Glutamatergic neuron (in vitro differentiated cells): ENCODE measurements around the gene AGK. TPM values are rescaled to one million over a fixed set of nuclear protein-coding genes. Genes with fewer than 3 reads are reported as not detected.

ENCODE experiments used
- DNase-seq: peaks from one replicate; pipeline ENCODE4 v3.0.0; 2022
- H3K27ac Mint-ChIP-seq: one replicate; pipeline ENCODE4 v1.8.0; 2020; ENCODE audit warnings: mild to moderate bottlenecking, mixed read lengths, inconsistent platforms; ENCODE audit not compliant: unreplicated experiment
- H3K27me3 Mint-ChIP-seq: one replicate; pipeline ENCODE4 v1.8.0; 2020; ENCODE audit warnings: mild to moderate bottlenecking, moderate library complexity, mixed read lengths, inconsistent platforms; ENCODE audit not compliant: unreplicated experiment
- H3K36me3 Mint-ChIP-seq: one replicate; pipeline ENCODE4 v1.8.0; 2020; ENCODE audit warnings: mild to moderate bottlenecking, mixed read lengths, inconsistent platforms; ENCODE audit not compliant: unreplicated experiment
- H3K4me1 Mint-ChIP-seq: one replicate; pipeline ENCODE4 v1.8.0; 2020; ENCODE audit warnings: mild to moderate bottlenecking, low read depth, mixed read lengths, inconsistent platforms; ENCODE audit not compliant: unreplicated experiment
- H3K4me3 Mint-ChIP-seq: one replicate; pipeline ENCODE4 v1.8.0; 2020; ENCODE audit warnings: mild to moderate bottlenecking, mixed read lengths, inconsistent platforms; ENCODE audit not compliant: unreplicated experiment
- H3K9me3 Mint-ChIP-seq: one replicate; pipeline ENCODE4 v1.8.0; 2020; ENCODE audit warnings: mild to moderate bottlenecking, moderate library complexity, mixed read lengths, inconsistent platforms; ENCODE audit not compliant: unreplicated experiment
- CTCF ChIP-seq: fragments of 200-600 bp; sonication (generic); IDR thresholded peaks from one replicate; pipeline ENCODE4 v1.5.0; 2021; ENCODE audit not compliant: partially characterized antibody, unreplicated experiment
- total RNA-seq: library from RNA; stranded (reverse); fragmentation: NEBNext Ultra II Directional; extraction: Animal tissue kit (Norgen Biotek cat#: 25700); gene quantifications from one replicate; pipeline ENCODE4 v1.2.1, GENCODE V29; 2021; ENCODE audit not compliant: unreplicated experiment

Gene AGK
- total RNA-seq, 1 donor from 2014 or later = 26.1 TPM

DNA sequence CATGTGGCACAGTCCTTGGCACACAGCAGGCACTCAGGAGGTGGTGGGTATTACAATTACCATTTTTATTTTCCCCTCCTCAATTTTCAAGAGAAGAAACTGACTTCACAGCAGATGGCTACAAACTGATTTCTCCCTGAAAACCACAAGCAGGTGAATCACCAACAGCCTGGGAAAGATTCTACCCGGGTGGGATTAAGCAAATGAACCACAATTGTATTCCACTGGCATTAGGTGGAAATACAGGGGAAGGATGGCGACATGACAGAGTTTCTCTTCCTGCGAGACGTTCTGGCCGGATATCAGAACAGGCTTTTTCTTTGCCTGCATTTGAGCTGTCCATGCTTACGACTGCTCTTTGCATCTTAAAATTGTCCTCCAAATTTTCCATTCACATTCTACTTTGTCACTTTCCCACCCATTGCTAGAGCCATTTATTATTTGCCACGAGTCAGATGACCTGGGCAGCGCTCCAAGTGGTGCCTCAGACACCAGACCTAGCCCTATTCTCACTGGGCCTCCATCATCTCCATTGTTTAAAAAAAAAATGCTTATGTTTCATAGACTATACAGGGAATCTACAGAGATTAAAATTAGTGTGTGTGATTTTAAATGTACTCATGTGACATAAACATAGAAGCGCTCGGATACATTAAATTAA, 146.1 kb downstream of the AGK start:
- H3K36me3 Mint-ChIP-seq = no peaks in the 10 kb centered on the region

GRCh38 chr7:141698247-141699015, 147.2 kb downstream of the AGK start:
- Mint-ChIP-seq H3K36me3 (no peaks in the 10 kb centered on the region), H3K4me3 (peak overlapping the region; percentile 32), H3K9me3 (peaks cover 2% of the 10 kb centered on the region), H3K27ac (no peak overlapping the region), H3K27me3 (no peaks in the 10 kb centered on the region), H3K4me1 (peaks cover 24% of the 10 kb centered on the region)
- TF ChIP-seq CTCF = no peak
- DNase-seq = no peak

More for the DNA sequence above, 146.1 kb downstream of the AGK start:
- Mint-ChIP-seq H3K27ac (no peak overlapping the region), H3K9me3 (peaks cover 2% of the 10 kb centered on the region), H3K27me3 (no peaks in the 10 kb centered on the region), H3K4me1 (peaks cover 24% of the 10 kb centered on the region), H3K4me3 (no peak overlapping the region)
- DNase-seq = no peak
- TF ChIP-seq CTCF = no peak

DNA sequence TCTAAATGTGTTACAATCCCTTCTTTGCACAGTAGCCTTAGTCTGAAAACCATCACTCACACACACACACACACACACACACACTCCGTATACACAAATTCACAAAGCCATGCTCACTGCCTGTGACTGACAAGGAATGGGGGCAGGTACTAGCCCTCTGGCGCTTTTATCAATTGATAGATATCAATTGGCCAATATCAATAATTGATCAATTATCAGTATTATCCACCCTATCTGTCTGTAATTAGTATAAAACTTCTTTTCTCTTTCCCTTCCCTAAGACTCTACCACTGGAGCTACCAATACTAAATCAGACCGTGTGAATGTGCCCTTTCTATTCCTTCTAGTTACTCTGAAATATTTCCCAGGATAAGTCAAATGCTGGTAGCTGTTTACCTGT, 148.7 kb downstream of the AGK start:
- peaks cover 2% of the 10 kb centered on the region for H3K9me3 Mint-ChIP-seq
- H3K36me3 Mint-ChIP-seq = no peaks in the 10 kb centered on the region
- H3K27me3 Mint-ChIP-seq = no peaks in the 10 kb centered on the region
- no peak for DNase-seq
- H3K4me1 Mint-ChIP-seq = peaks cover 24% of the 10 kb centered on the region
- peak overlapping the region; percentile 83 for H3K4me3 Mint-ChIP-seq
- no peak overlapping the region for H3K27ac Mint-ChIP-seq
- no peak for TF ChIP-seq CTCF

- TF ChIP-seq CTCF = no peak
- peaks cover 24% of the 10 kb centered on the region for H3K4me1 Mint-ChIP-seq
- H3K36me3 Mint-ChIP-seq = no peaks in the 10 kb centered on the region
- peaks cover 2% of the 10 kb centered on the region for H3K9me3 Mint-ChIP-seq
- DNase-seq = no peak
- H3K27me3 Mint-ChIP-seq = no peaks in the 10 kb centered on the region
- no peak overlapping the region for H3K27ac Mint-ChIP-seq
- H3K4me3 Mint-ChIP-seq = peak overlapping the region; percentile 83
Measured at GRCh38 chr7:141700296-141700847, 149.2 kb downstream of the AGK start.
